ENCODE data around the gene STAT4. TPM values are rescaled to one million over a fixed set of nuclear protein-coding genes. Genes with fewer than 3 reads are reported as not detected.

The STAT4 gene
- total RNA-seq, 1 experiment from 2014 or later = not detected

- Histone ChIP-seq H3K4me3 (ENCODE audit: low read length) (no peak overlapping the region), H3K27me3 (ENCODE audit: low read length) (no peaks in the 10 kb centered on the region), H3K79me2 (ENCODE audit: low read length) (no peaks in the 10 kb centered on the region), H3K9me3 (ENCODE audit: low read length) (no peaks in the 10 kb centered on the region), H4K20me1 (ENCODE audit: insufficient read depth, low read depth, low read length) (no peaks in the 10 kb centered on the region), H3K4me1 (ENCODE audit: low read length) (no peaks in the 10 kb centered on the region), H3K9me2 (replicated peaks; ENCODE audit: insufficient read depth, low read length) (no peaks in the 10 kb centered on the region), H3K27ac (ENCODE audit: low read length) (no peak overlapping the region), H3K4me2 (ENCODE audit: low read depth, low read length, poor library complexity, severe bottlenecking) (no peak overlapping the region), H3K36me3 (ENCODE audit: insufficient read depth, low read length) (no peaks in the 10 kb centered on the region), H2AFZ (ENCODE audit: low read length) (no peak overlapping the region), H3K9ac (ENCODE audit: low read length) (no peak overlapping the region)
- DNase-seq = no peak
Measured at GRCh38 chr2:191063584-191063983, 87.2 kb downstream of the STAT4 start.

GRCh38 chr2:191061381-191061980 lies 89.3 kb downstream of the STAT4 start:
- no peaks in the 10 kb centered on the region for H3K79me2 ChIP-seq (ENCODE audit: low read length)
- H3K27ac ChIP-seq (ENCODE audit: low read length) = no peak overlapping the region
- no peak overlapping the region for H3K4me3 ChIP-seq (ENCODE audit: low read length)
- no peaks in the 10 kb centered on the region for H3K4me1 ChIP-seq (ENCODE audit: low read length)
- no peaks in the 10 kb centered on the region for H3K27me3 ChIP-seq (ENCODE audit: low read length)
- no peak for DNase-seq
- H3K4me2 ChIP-seq (ENCODE audit: low read depth, low read length, poor library complexity, severe bottlenecking) = no peak overlapping the region
- H2AFZ ChIP-seq (ENCODE audit: low read length) = no peak overlapping the region
- H3K36me3 ChIP-seq (ENCODE audit: insufficient read depth, low read length) = no peaks in the 10 kb centered on the region
- no peaks in the 10 kb centered on the region for H3K9me2 ChIP-seq (replicated peaks; ENCODE audit: insufficient read depth, low read length)
- no peaks in the 10 kb centered on the region for H3K9me3 ChIP-seq (ENCODE audit: low read length)
- H4K20me1 ChIP-seq (ENCODE audit: insufficient read depth, low read depth, low read length) = no peaks in the 10 kb centered on the region
- no peak overlapping the region for H3K9ac ChIP-seq (ENCODE audit: low read length)

GRCh38 chr2:191059308-191059707 lies 91.5 kb downstream of the STAT4 start:
- no peaks in the 10 kb centered on the region for H3K9me2 ChIP-seq (replicated peaks; ENCODE audit: insufficient read depth, low read length)
- no peaks in the 10 kb centered on the region for H3K79me2 ChIP-seq (ENCODE audit: low read length)
- no peaks in the 10 kb centered on the region for H4K20me1 ChIP-seq (ENCODE audit: insufficient read depth, low read depth, low read length)
- no peak overlapping the region for H2AFZ ChIP-seq (ENCODE audit: low read length)
- no peaks in the 10 kb centered on the region for H3K9me3 ChIP-seq (ENCODE audit: low read length)
- no peaks in the 10 kb centered on the region for H3K4me1 ChIP-seq (ENCODE audit: low read length)
- no peaks in the 10 kb centered on the region for H3K36me3 ChIP-seq (ENCODE audit: insufficient read depth, low read length)
- no peak overlapping the region for H3K9ac ChIP-seq (ENCODE audit: low read length)
- no peak overlapping the region for H3K27ac ChIP-seq (ENCODE audit: low read length)
- H3K4me2 ChIP-seq (ENCODE audit: low read depth, low read length, poor library complexity, severe bottlenecking) = no peak overlapping the region
- H3K27me3 ChIP-seq (ENCODE audit: low read length) = no peaks in the 10 kb centered on the region
- no peak for DNase-seq
- no peak overlapping the region for H3K4me3 ChIP-seq (ENCODE audit: low read length)

GRCh38 chr2:191056228-191056627 lies 94.6 kb downstream of the STAT4 start:
- H4K20me1 ChIP-seq (ENCODE audit: insufficient read depth, low read depth, low read length) = no peaks in the 10 kb centered on the region
- H3K36me3 ChIP-seq (ENCODE audit: insufficient read depth, low read length) = no peaks in the 10 kb centered on the region
- H3K27ac ChIP-seq (ENCODE audit: low read length) = no peak overlapping the region
- H3K9ac ChIP-seq (ENCODE audit: low read length) = no peak overlapping the region
- no peaks in the 10 kb centered on the region for H3K4me1 ChIP-seq (ENCODE audit: low read length)
- no peak overlapping the region for H2AFZ ChIP-seq (ENCODE audit: low read length)
- no peaks in the 10 kb centered on the region for H3K27me3 ChIP-seq (ENCODE audit: low read length)
- H3K4me2 ChIP-seq (ENCODE audit: low read depth, low read length, poor library complexity, severe bottlenecking) = no peak overlapping the region
- H3K4me3 ChIP-seq (ENCODE audit: low read length) = no peak overlapping the region
- no peaks in the 10 kb centered on the region for H3K9me3 ChIP-seq (ENCODE audit: low read length)
- DNase-seq = no peak
- no peaks in the 10 kb centered on the region for H3K79me2 ChIP-seq (ENCODE audit: low read length)
- no peaks in the 10 kb centered on the region for H3K9me2 ChIP-seq (replicated peaks; ENCODE audit: insufficient read depth, low read length)

GRCh38 chr2:191053256-191053655 lies 97.5 kb downstream of the STAT4 start:
- Histone ChIP-seq H3K4me3 (ENCODE audit: low read length) (no peak overlapping the region), H3K27ac (ENCODE audit: low read length) (no peak overlapping the region), H3K4me1 (ENCODE audit: low read length) (no peaks in the 10 kb centered on the region), H2AFZ (ENCODE audit: low read length) (no peak overlapping the region), H3K36me3 (ENCODE audit: insufficient read depth, low read length) (no peaks in the 10 kb centered on the region), H3K9ac (ENCODE audit: low read length) (no peak overlapping the region), H3K79me2 (ENCODE audit: low read length) (no peaks in the 10 kb centered on the region), H3K9me3 (ENCODE audit: low read length) (no peaks in the 10 kb centered on the region), H3K9me2 (replicated peaks; ENCODE audit: insufficient read depth, low read length) (no peaks in the 10 kb centered on the region), H4K20me1 (ENCODE audit: insufficient read depth, low read depth, low read length) (no peaks in the 10 kb centered on the region), H3K27me3 (ENCODE audit: low read length) (no peaks in the 10 kb centered on the region), H3K4me2 (ENCODE audit: low read depth, low read length, poor library complexity, severe bottlenecking) (no peak overlapping the region)
- DNase-seq = no peak

- no peaks in the 10 kb centered on the region for H3K79me2 ChIP-seq (ENCODE audit: low read length)
- no peaks in the 10 kb centered on the region for H3K9me2 ChIP-seq (replicated peaks; ENCODE audit: insufficient read depth, low read length)
- no peaks in the 10 kb centered on the region for H4K20me1 ChIP-seq (ENCODE audit: insufficient read depth, low read depth, low read length)
- H3K9me3 ChIP-seq (ENCODE audit: low read length) = no peaks in the 10 kb centered on the region
- H3K4me3 ChIP-seq (ENCODE audit: low read length) = no peak overlapping the region
- H3K9ac ChIP-seq (ENCODE audit: low read length) = no peak overlapping the region
- no peaks in the 10 kb centered on the region for H3K36me3 ChIP-seq (ENCODE audit: insufficient read depth, low read length)
- H3K4me2 ChIP-seq (ENCODE audit: low read depth, low read length, poor library complexity, severe bottlenecking) = no peak overlapping the region
- no peak overlapping the region for H2AFZ ChIP-seq (ENCODE audit: low read length)
- no peaks in the 10 kb centered on the region for H3K27me3 ChIP-seq (ENCODE audit: low read length)
- H3K4me1 ChIP-seq (ENCODE audit: low read length) = no peaks in the 10 kb centered on the region
- H3K27ac ChIP-seq (ENCODE audit: low read length) = no peak overlapping the region
- DNase-seq = peak; percentile 72
Measured at GRCh38 chr2:191051825-191052778, 98.7 kb downstream of the STAT4 start.

GRCh38 chr2:191051177-191051576 lies 99.6 kb downstream of the STAT4 start:
- Histone ChIP-seq H4K20me1 (ENCODE audit: insufficient read depth, low read depth, low read length) (no peaks in the 10 kb centered on the region), H3K9ac (ENCODE audit: low read length) (no peak overlapping the region), H3K27ac (ENCODE audit: low read length) (no peak overlapping the region), H3K36me3 (ENCODE audit: insufficient read depth, low read length) (no peaks in the 10 kb centered on the region), H3K4me1 (ENCODE audit: low read length) (peaks cover 2% of the 10 kb centered on the region; the same call in 1 of the 2 replicates), H3K4me3 (ENCODE audit: low read length) (no peak overlapping the region), H3K4me2 (ENCODE audit: low read depth, low read length, poor library complexity, severe bottlenecking) (no peak overlapping the region), H2AFZ (ENCODE audit: low read length) (no peak overlapping the region), H3K79me2 (ENCODE audit: low read length) (no peaks in the 10 kb centered on the region), H3K27me3 (ENCODE audit: low read length) (no peaks in the 10 kb centered on the region), H3K9me3 (ENCODE audit: low read length) (no peaks in the 10 kb centered on the region), H3K9me2 (replicated peaks; ENCODE audit: insufficient read depth, low read length) (no peaks in the 10 kb centered on the region)
- DNase-seq = no peak

GRCh38 chr2:191050640-191050987 lies 100.2 kb downstream of the STAT4 start:
- Histone ChIP-seq H3K4me1 (ENCODE audit: low read length) (peaks cover 8% of the 10 kb centered on the region), H3K79me2 (ENCODE audit: low read length) (no peaks in the 10 kb centered on the region), H3K9ac (ENCODE audit: low read length) (no peak overlapping the region), H3K9me2 (replicated peaks; ENCODE audit: insufficient read depth, low read length) (no peaks in the 10 kb centered on the region), H3K4me3 (ENCODE audit: low read length) (no peak overlapping the region), H2AFZ (ENCODE audit: low read length) (no peak overlapping the region), H3K27ac (ENCODE audit: low read length) (no peak overlapping the region), H3K36me3 (ENCODE audit: insufficient read depth, low read length) (no peaks in the 10 kb centered on the region), H3K4me2 (ENCODE audit: low read depth, low read length, poor library complexity, severe bottlenecking) (no peak overlapping the region), H3K9me3 (ENCODE audit: low read length) (no peaks in the 10 kb centered on the region), H3K27me3 (ENCODE audit: low read length) (no peaks in the 10 kb centered on the region), H4K20me1 (ENCODE audit: insufficient read depth, low read depth, low read length) (no peaks in the 10 kb centered on the region)
- no peak for DNase-seq

All from Karpas-422 (cell line).